Measurements from ENCODE around the gene TTC31.

DNA sequence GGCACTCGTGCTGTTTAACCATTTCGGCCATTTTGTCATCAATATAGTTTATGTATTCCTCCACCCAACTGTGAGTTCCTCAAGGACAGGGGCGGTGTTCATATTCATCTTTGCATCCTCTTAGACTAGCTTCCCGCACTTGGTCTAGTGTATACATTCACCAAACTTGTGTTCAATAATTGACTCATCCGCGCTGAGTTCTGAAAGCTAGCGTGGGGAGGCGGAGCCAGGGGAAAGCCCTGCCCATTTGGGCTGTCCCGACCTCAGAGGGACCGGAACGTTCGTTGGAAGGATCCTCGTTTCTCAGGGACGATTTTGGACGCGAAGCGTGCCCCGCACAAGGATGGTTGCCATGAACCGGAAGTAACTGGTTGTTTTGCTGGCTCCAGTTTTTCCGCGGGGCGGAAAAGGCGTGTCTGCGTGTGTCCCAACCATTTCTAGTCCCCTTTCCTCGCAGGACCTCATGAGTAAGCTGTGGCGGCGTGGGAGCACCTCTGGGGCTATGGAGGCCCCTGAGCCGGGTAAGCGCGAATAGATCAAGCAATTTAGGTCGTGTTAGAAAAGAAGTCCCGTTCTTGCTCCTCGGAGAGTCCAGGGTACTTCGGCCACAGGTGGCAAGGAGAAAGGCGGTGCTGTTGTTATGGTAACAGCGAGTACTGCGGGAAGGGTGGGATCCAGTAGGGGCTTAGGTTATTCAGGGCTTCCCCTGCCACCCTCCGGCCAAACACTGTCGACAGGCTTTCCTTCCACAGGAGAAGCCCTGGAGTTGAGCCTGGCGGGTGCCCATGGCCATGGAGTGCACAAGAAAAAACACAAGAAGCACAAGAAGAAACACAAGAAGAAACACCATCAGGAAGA lies 28.0 kb upstream of the TTC31 start, which contains the start of gene INO80B:
- TF ChIP-seq, protein P1, sequence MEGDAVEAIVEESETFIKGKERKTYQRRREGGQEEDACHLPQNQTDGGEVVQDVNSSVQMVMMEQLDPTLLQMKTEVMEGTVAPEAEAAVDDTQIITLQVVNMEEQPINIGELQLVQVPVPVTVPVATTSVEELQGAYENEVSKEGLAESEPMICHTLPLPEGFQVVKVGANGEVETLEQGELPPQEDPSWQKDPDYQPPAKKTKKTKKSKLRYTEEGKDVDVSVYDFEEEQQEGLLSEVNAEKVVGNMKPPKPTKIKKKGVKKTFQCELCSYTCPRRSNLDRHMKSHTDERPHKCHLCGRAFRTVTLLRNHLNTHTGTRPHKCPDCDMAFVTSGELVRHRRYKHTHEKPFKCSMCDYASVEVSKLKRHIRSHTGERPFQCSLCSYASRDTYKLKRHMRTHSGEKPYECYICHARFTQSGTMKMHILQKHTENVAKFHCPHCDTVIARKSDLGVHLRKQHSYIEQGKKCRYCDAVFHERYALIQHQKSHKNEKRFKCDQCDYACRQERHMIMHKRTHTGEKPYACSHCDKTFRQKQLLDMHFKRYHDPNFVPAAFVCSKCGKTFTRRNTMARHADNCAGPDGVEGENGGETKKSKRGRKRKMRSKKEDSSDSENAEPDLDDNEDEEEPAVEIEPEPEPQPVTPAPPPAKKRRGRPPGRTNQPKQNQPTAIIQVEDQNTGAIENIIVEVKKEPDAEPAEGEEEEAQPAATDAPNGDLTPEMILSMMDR (IDR thresholded peaks at IDR 0.05), result peak in 1 of 7 experiments; percentile 18
- no peak for TF ChIP-seq POLR2A (IDR thresholded peaks at IDR 0.05)
- no peak for TF ChIP-seq EP300 (IDR thresholded peaks at IDR 0.05)
- peak; percentile 80 to 99 (median 93) for TF ChIP-seq POLR2AphosphoS5 (IDR thresholded peaks at IDR 0.05)

All from stomach (tissue), 4 donors.